A549 (cell line): ENCODE data around the gene CSNK1D. TPM values are rescaled to one million over a fixed set of nuclear protein-coding genes. Genes with fewer than 3 reads are reported as not detected.

Experiments
- ATAC-seq, 2 experiments: fragments of 200-7000 bp in 1 of 2; fragments of >200 bp in 1 of 2; cut with Nextera tagmentation in 1 of 2; cut with Tn5 transposase in 1 of 2; 3 replicates each; pipeline versions ENCODE4 v1.8.0 to v1.9.1; 2018 to 2020; ENCODE audit warnings: mild to moderate bottlenecking in 1 of 2, moderate library complexity in 1 of 2
- CTCF ChIA-PET: fragments of 300-600 bp; sonication (Branson Sonifier 250); formaldehyde crosslinking; extraction: SDS; loops from one replicate; lab custom pipeline; 2021; ENCODE audit warnings: antibody characterized with exemption, inconsistent platforms; lab: Yijun Ruan, JAX
- POLR2A ChIA-PET: fragments of 350-600 bp; formaldehyde crosslinking; extraction: SDS; loops from one replicate; lab custom pipeline; 2021; ENCODE audit warnings: antibody characterized with exemption, inconsistent platforms; lab: Yijun Ruan, JAX
- DNase-seq, 2 experiments: peaks; one replicate each; pipeline versions ENCODE4 v3.0.0 to v3.0.0-alpha.2; 2011 to 2016; ENCODE audit warnings: low read depth in 1 of 2, low spot score in 1 of 2
- FAIRE-seq: peaks from 2 replicates; lab custom pipeline; 2011; peaks lifted over from hg19 to GRCh38; lab: Jason Lieb, UNC
- H3K27ac ChIP-seq, 2 experiments: fragments of >200 bp; sonication (Bioruptor Twin); formaldehyde crosslinking; 3 replicates each; pipeline ENCODE4 v1.5.1; 2016 to 2017
- H3K4me1 ChIP-seq: fragments of >200 bp; sonication (Bioruptor Twin); formaldehyde crosslinking; 3 replicates; pipeline ENCODE4 v1.6.1; 2016
- H3K4me2 ChIP-seq: fragments of >200 bp; sonication (Bioruptor Twin); formaldehyde crosslinking; 3 replicates; pipeline ENCODE4 v1.6.1; 2016
- H3K4me3 ChIP-seq: fragments of >200 bp; sonication (Bioruptor Twin); formaldehyde crosslinking; 3 replicates; pipeline ENCODE4 v1.5.1; 2016
- H3K9me3 ChIP-seq: fragments of >200 bp; sonication (Bioruptor Twin); formaldehyde crosslinking; 3 replicates; pipeline ENCODE4 v1.6.1; 2016
- CBX2 ChIP-seq: fragments of 200-600 bp; sonication (generic); IDR thresholded peaks from 2 replicates; pipeline ENCODE4 v1.6.1; 2016; ENCODE audit warnings: low read depth, mild to moderate bottlenecking, borderline replicate concordance
- CEBPB ChIP-seq, 2 experiments: fragments of >200 bp in 1 of 2; sonication (Bioruptor Twin) in 1 of 2; formaldehyde crosslinking in 1 of 2; IDR thresholded peaks; 2 replicates each; pipeline ENCODE4 v1.6.1; 2012 to 2016
- ELK1 ChIP-seq: fragments of 150-350 bp; IDR thresholded peaks from 2 replicates; pipeline ENCODE4 v1.6.1; 2014; ENCODE audit warnings: low read depth, mild to moderate bottlenecking, low read length
- ESRRA ChIP-seq: fragments of 150-350 bp; IDR thresholded peaks from 2 replicates; pipeline ENCODE4 v1.6.1; 2014; ENCODE audit warnings: mild to moderate bottlenecking, low read length, borderline replicate concordance
- FOSL2 ChIP-seq, 2 experiments: fragments of 450-650 bp in 1 of 2; fragments of >200 bp in 1 of 2; sonication (Bioruptor Twin) in 1 of 2; formaldehyde crosslinking; IDR thresholded peaks; 2 replicates each; pipeline versions ENCODE4 v1.5.0 to v1.6.1; 2016 to 2020; ENCODE audit warnings: mild to moderate bottlenecking in 1 of 2, moderate library complexity in 1 of 2
- GATA3 ChIP-seq: IDR thresholded peaks from 2 replicates; pipeline ENCODE4 v1.6.1; 2012; ENCODE audit warnings: borderline replicate concordance
- HEYL ChIP-seq: fragments of 250-450 bp; sonication (Bioruptor Pico); IDR thresholded peaks from 2 replicates; pipeline ENCODE4 v1.8.0; 2021; ENCODE audit warnings: mild to moderate bottlenecking, moderate library complexity
- JUN ChIP-seq, 2 experiments: fragments of >200 bp; sonication (Bioruptor Twin); formaldehyde crosslinking; IDR thresholded peaks; 2 replicates in 1 of 2; 3 replicates in 1 of 2; pipeline ENCODE4 v1.6.1; 2016 to 2017
- JUNB ChIP-seq: fragments of >200 bp; sonication (Bioruptor Twin); formaldehyde crosslinking; IDR thresholded peaks from 2 replicates; pipeline ENCODE4 v1.6.1; 2016
- KDM5A ChIP-seq: fragments of 200-600 bp; sonication (generic); IDR thresholded peaks from 2 replicates; pipeline ENCODE4 v1.6.1; 2016; ENCODE audit warnings: antibody characterized with exemption, mild to moderate bottlenecking
- MAFK ChIP-seq: fragments of 450-650 bp; IDR thresholded peaks from 2 replicates; pipeline ENCODE4 v1.6.1; 2014; ENCODE audit not compliant: partially characterized antibody
- MYC ChIP-seq: IDR thresholded peaks from 2 replicates; pipeline ENCODE4 v1.6.1; 2012; ENCODE audit warnings: mild to moderate bottlenecking, inconsistent platforms, low read length, improper control_type of control experiment, borderline replicate concordance
- NR3C1 ChIP-seq: fragments of >200 bp; sonication (Bioruptor Twin); formaldehyde crosslinking; IDR thresholded peaks from 3 replicates; pipeline ENCODE4 v1.6.1; 2017
- PHF8 ChIP-seq: fragments of 200-600 bp; sonication (generic); IDR thresholded peaks from 2 replicates; pipeline ENCODE4 v1.6.1; 2016; ENCODE audit warnings: low read depth, mild to moderate bottlenecking, antibody characterized with exemption, moderate library complexity, borderline replicate concordance
- POLR2AphosphoS2 ChIP-seq: conservative IDR thresholded peaks from 2 replicates; pipeline ENCODE4 v1.6.1; 2012; ENCODE audit warnings: low read length, improper control_type of control experiment, inconsistent platforms
- RAD21 ChIP-seq, 2 experiments: fragments of >200 bp in 1 of 2; sonication (Bioruptor Twin) in 1 of 2; formaldehyde crosslinking in 1 of 2; IDR thresholded peaks in 1 of 2; conservative IDR thresholded peaks in 1 of 2; 2 replicates in 1 of 2; 3 replicates in 1 of 2; pipeline ENCODE4 v1.6.1; 2012 to 2018; ENCODE audit warnings: inconsistent platforms in 1 of 2
- RARB ChIP-seq: fragments of 250-450 bp; sonication (Bioruptor Pico); IDR thresholded peaks from 2 replicates; pipeline ENCODE4 v1.8.0; 2021; ENCODE audit warnings: mild to moderate bottlenecking, moderate library complexity
- REST ChIP-seq: fragments of 200-600 bp; sonication (generic); IDR thresholded peaks from 2 replicates; pipeline ENCODE4 v1.6.1; 2016; ENCODE audit warnings: antibody characterized with exemption, mild to moderate bottlenecking, moderate library complexity
- RNF2 ChIP-seq: fragments of 200-600 bp; sonication (generic); IDR thresholded peaks from 2 replicates; pipeline ENCODE4 v1.6.1; 2016; ENCODE audit warnings: low read depth, mild to moderate bottlenecking, antibody characterized with exemption, moderate library complexity, borderline replicate concordance
- SREBF2 ChIP-seq: fragments of 450-650 bp; IDR thresholded peaks from 2 replicates; pipeline ENCODE4 v1.6.1; 2014; ENCODE audit warnings: mild to moderate bottlenecking, moderate library complexity
- TFCP2L1 ChIP-seq: fragments of 250-450 bp; sonication (Bioruptor Pico); IDR thresholded peaks from 2 replicates; pipeline ENCODE4 v1.5.0; 2021; ENCODE audit warnings: mild to moderate bottlenecking
- TP53 ChIP-seq: fragments of 250-450 bp; sonication (Bioruptor Pico); IDR thresholded peaks from 2 replicates; pipeline ENCODE4 v1.5.0; 2021; ENCODE audit warnings: mild to moderate bottlenecking, moderate library complexity
- ZC3H11A ChIP-seq: fragments of 450-650 bp; IDR thresholded peaks from 2 replicates; pipeline ENCODE4 v1.6.1; 2014; ENCODE audit warnings: antibody characterized with exemption, mild to moderate bottlenecking
- ZNF302 ChIP-seq: fragments of 250-450 bp; sonication (Bioruptor Pico); IDR thresholded peaks from 2 replicates; pipeline ENCODE4 v1.9.0; 2021; ENCODE audit warnings: inconsistent platforms, mild to moderate bottlenecking, moderate library complexity
- ZSCAN20 ChIP-seq: fragments of 250-450 bp; sonication (Bioruptor Pico); IDR thresholded peaks from 2 replicates; pipeline ENCODE4 v1.8.0; 2022; ENCODE audit warnings: mild to moderate bottlenecking, moderate library complexity
- WGBS: methylation state at CpG from one replicate; pipeline ENCODE4 v1.1.6; 2017; ENCODE audit errors: missing lambda C conversion rate; 5-methylcytosine and 5-hydroxymethylcytosine counted together
- polyA plus RNA-seq, 4 experiments: library from polyadenylated mRNA; depleted of rRNA in 3 of 4; stranded (reverse); fragments of >200 nt; fragmentation: RNase III in 1 of 4; extraction: RNeasy Plus Mini Kit Qiagen cat#74134 plus additional on column Dnase treatment in 1 of 4; gene quantifications; 2 replicates in 3 of 4; 3 replicates in 1 of 4; pipeline ENCODE4 v1.2.3, GENCODE V29; 2011 to 2017
- TF ChIP-seq, protein P1 (sequence below): fragments of 250-450 bp; sonication (Bioruptor Pico); IDR thresholded peaks from 2 replicates; pipeline ENCODE4 v1.5.0; 2021; ENCODE audit warnings: mild to moderate bottlenecking, moderate library complexity, borderline replicate concordance
- TF ChIP-seq, protein P2 (sequence below): IDR thresholded peaks from 2 replicates; pipeline ENCODE4 v1.6.1; 2012

CSNK1D gene
- polyA plus RNA-seq, 2 of the 4 experiments (the other 2 are of a cell fraction), result 130 to 163 TPM

- WGBS, result 97% methylated on average over 9 of the region's 9 CpGs
- ATAC-seq (no peak), DNase-seq (no peak), FAIRE-seq (no peak)
- H3K9me3 ChIP-seq, result no peaks in the 10 kb centered on the region
- no peak overlapping the region for H3K4me3 ChIP-seq
- TF ChIP-seq POLR2AphosphoS2, result no peak; the same call in none of the 2 replicates
- TF ChIP-seq, protein P1, sequence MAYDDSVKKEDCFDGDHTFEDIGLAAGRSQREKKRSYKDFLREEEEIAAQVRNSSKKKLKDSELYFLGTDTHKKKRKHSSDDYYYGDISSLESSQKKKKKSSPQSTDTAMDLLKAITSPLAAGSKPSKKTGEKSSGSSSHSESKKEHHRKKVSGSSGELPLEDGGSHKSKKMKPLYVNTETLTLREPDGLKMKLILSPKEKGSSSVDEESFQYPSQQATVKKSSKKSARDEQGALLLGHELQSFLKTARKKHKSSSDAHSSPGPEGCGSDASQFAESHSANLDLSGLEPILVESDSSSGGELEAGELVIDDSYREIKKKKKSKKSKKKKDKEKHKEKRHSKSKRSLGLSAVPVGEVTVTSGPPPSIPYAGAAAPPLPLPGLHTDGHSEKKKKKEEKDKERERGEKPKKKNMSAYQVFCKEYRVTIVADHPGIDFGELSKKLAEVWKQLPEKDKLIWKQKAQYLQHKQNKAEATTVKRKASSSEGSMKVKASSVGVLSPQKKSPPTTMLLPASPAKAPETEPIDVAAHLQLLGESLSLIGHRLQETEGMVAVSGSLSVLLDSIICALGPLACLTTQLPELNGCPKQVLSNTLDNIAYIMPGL (CRISPR knock-in tag), result no peak
- TF ChIP-seq MYC, result no peak
- TF ChIP-seq CBX2, result no peak
- no peak for TF ChIP-seq KDM5A
- TF ChIP-seq JUN (IDR thresholded peaks at IDR 0.05), result no peak
- TF ChIP-seq ZSCAN20 (CRISPR knock-in tag), result no peak
- no peak for TF ChIP-seq ELK1
- TF ChIP-seq JUNB, result no peak
- TF ChIP-seq ZC3H11A, result no peak
- H3K27ac ChIP-seq, result no peak overlapping the region
- H3K4me1 ChIP-seq, result peaks cover 31% of the 10 kb centered on the region
- ChIA-PET POLR2A (interaction anchor here (1.1 kb wide), 1 partner anchor 34 kb away, joined by 3 read pairs; no protein-coding TSS in a partner anchor), CTCF (interaction anchor here (1.6 to 8.6 kb wide), 5 partner anchors 8 to 58 kb away, joined by 4 to 59 read pairs (median 20); no protein-coding TSS in a partner anchor)
- H3K4me2 ChIP-seq, result no peak overlapping the region
Observed at GRCh38 chr17:82263641-82264040, 9.9 kb downstream of the CSNK1D start.

DNA sequence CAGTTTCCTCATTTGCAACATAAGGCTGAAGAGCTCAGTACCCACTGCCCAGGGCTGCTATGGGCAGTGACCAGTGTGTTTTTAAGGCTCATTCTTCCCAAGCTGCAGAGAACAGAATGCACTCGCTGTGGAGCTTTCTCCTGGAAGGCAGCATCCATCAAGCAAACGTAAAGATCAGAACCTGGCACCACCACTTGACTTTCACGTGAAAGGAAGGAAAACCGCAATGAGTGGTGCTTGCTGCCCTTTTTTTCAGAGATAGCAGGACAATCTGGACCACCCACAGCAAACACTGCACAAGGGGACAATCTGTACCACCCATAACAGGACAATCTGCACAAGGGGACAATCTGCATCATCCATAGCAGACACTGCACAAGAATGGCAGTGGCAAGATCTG lies 11.2 kb downstream of the CSNK1D start:
- DNase-seq, result no peak
- no peak for TF ChIP-seq CEBPB (IDR thresholded peaks at IDR 0.05)
- no peak for TF ChIP-seq JUNB
- no peak for TF ChIP-seq GATA3
- TF ChIP-seq HEYL, result no peak
- no peak for TF ChIP-seq MAFK
- no peak for TF ChIP-seq TP53 (CRISPR knock-in tag)
- TF ChIP-seq KDM5A, result no peak
- TF ChIP-seq REST, result no peak
- TF ChIP-seq TFCP2L1 (CRISPR knock-in tag), result no peak
- TF ChIP-seq SREBF2, result no peak
- no peak for TF ChIP-seq NR3C1
- no peak for TF ChIP-seq RARB (CRISPR knock-in tag)
- no peak for TF ChIP-seq RAD21 (conservative IDR thresholded peaks at IDR 0.05 in 1 of 2, IDR thresholded peaks at IDR 0.05 in 1 of 2)
- no peak for TF ChIP-seq FOSL2 (IDR thresholded peaks at IDR 0.05)
- TF ChIP-seq FOSL2 (CRISPR knock-in tag; IDR thresholded peaks at IDR 0.05), result no peak
- TF ChIP-seq, protein P2, sequence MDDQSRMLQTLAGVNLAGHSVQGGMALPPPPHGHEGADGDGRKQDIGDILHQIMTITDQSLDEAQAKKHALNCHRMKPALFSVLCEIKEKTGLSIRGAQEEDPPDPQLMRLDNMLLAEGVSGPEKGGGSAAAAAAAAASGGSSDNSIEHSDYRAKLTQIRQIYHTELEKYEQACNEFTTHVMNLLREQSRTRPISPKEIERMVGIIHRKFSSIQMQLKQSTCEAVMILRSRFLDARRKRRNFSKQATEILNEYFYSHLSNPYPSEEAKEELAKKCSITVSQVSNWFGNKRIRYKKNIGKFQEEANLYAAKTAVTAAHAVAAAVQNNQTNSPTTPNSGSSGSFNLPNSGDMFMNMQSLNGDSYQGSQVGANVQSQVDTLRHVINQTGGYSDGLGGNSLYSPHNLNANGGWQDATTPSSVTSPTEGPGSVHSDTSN, result no peak
- TF ChIP-seq ZNF302, result no peak
- no peak for TF ChIP-seq RNF2
- no peak for TF ChIP-seq ESRRA
- TF ChIP-seq PHF8, result no peak
- no peak for ATAC-seq
- WGBS, result 97% methylated on average over 4 of the region's 4 CpGs
- Histone ChIP-seq H3K27ac (no peak overlapping the region), H3K9me3 (no peaks in the 10 kb centered on the region), H3K4me3 (no peak overlapping the region), H3K4me1 (peaks cover 28% of the 10 kb centered on the region), H3K4me2 (no peak overlapping the region)
- CTCF ChIA-PET, result interaction anchor here (0.7 to 4.7 kb wide), 8 partner anchors 12 to 88 kb away, joined by 3 to 29 read pairs (median 4); no protein-coding TSS in a partner anchor
- no peak for FAIRE-seq
- POLR2A ChIA-PET, result interaction anchor here (0.7 kb wide), 2 partner anchors 11 to 194 kb away, joined by 3 read pairs; partner anchors contain the start of gene CSNK1D
